Fibroblast of gingiva (primary cell): ENCODE data around the gene ACTL6B.

Experiments used
- DNase-seq: peaks from one replicate; pipeline ENCODE4 v3.0.0-alpha.2; 2011; ENCODE audit warnings: low read depth

Gene ACTL6B

GRCh38 chr7:100626530-100627237, 29.6 kb downstream of the ACTL6B start:
- DNase-seq = peak; percentile 74

DNA sequence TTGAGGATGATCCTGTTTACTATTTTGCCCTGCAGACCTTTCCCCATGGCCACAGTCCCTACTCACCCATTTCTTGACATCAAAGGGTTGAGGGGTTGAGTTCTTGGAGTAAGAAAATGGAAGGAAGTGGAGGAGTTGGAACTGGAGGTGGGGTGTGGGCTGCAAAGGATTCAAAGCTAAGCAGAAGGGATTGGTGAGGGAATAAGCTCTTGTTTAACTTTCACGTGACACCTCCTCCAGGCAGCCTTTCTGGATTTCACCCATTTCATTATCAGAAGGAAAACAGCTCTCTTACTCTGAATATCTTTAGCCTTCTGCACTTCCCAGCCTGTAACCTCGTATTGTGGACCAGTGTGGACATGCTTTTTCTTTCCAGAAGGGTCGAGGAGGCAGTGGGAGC, 30.2 kb downstream of the ACTL6B start:
- no peak for DNase-seq

GRCh38 chr7:100623951-100624824, 32.1 kb downstream of the ACTL6B start:
- DNase-seq = no peak

- no peak for DNase-seq
These were observed 34.7 kb downstream of the ACTL6B start for GRCh38 chr7:100621554-100621953.

GRCh38 chr7:100620804-100621203, 35.4 kb downstream of the ACTL6B start:
- DNase-seq = no peak

- no peak for DNase-seq
These were observed 36.0 kb downstream of the ACTL6B start for GRCh38 chr7:100620239-100620638.

- DNase-seq = no peak
These were observed 41.9 kb downstream of the ACTL6B start for GRCh38 chr7:100614308-100614861.

DNA sequence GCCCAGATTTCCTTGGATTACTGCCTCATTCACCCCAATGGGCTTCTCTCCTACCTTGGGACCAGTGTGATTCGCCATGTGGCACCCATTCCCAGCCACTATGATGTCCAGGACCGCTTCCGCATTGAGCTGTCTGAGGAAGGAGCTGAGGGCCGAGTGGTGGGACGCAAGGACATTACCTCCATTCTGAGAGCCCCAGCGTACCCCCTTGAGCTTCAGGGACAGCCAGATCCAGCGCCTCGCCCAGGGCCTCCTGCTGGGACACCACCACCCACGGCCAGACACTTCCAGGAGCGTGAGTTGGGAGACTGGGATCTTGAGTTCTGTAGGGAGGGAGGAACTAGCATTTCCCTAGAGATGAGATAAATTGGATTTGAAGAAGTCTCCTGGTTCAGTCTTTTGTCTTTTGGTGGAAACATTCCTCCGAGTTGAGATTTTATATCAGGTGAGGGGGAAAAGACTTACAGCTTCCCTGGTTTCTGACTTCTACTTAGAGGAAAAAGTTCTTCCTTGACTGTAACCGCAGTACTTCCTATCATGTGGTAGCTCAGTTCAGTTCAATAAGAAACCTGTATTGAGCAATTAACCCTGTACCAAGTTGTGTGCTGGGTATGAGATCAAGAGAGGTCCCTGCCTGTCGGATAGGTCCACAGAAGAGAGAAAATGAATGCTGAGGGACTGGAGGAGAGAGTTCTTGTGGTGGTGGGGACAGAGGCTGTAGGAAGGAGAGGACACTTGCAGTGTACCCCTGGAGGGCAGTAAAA, 42.7 kb downstream of the ACTL6B start:
- no peak for DNase-seq

DNA sequence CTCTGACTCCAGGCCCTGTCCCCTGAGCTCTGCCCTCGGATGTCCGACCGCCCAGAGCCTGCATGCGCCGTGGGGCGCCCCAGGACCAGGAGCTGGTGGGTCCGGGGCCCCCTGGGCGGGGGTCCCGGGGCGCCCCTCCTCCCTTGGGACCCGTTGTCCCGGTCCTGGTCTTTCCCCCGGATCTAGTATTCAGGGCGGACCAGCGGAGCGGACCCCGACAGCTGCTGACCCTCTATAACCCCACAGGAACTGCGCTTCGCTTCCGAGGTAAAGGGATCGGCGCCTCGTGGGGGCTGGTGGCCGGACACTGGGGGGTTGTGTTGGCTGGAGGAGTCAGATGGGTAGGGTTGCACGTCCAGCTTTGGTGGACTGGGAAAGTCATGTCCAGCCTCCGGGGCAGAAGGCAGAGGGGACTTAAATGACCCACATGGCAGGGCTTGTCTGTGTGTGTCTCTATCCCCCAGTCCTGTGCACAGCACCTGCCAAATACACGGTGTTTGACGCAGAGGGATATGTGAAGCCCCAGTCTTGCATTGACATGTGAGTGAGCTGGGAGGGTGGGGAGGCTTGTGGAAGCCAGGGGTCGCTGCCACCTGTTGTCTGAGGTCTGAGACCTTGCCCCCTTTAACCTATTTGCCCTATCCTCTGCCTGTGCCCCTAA, 43.4 kb downstream of the ACTL6B start:
- DNase-seq = no peak

DNA sequence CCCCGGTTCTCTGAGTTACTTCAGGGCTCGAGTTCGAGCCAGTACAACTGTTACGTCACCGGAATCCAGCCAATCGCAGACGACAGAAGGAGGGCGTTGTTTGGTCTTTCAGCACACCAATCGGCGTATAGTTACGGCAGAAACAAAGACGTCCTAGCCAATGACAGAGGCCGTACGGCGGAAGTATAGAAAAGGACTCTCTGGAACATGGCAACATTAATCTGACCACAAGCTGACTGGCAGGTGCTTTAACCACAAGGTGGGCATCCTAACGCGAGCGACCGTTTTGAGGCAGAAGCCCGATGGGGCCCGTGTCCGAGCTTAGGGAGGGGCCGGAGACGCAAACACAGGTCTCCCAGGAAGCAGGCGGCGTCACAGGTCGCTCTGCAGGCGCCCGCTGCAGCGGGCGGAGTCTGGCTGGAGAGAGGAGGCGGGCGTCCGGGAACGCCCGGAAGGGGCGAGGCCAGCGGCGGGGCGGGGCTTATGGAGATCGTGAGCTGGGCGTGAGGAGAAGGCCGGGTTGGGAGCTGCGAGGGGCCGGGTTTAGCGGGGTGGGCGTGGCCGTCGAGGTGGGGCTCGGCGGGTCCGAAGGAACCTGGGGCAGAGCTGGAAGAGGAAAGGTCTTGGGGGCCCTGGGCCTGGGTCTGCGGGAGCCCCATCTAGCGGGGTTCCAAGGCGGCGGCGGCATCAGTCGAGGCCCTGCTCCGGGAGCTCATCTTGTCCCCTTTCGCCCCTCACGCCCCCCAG, 44.1 kb downstream of the ACTL6B start, which contains the start of gene MOSPD3:
Gene MOSPD3, plus strand, starts transcription at position 558 of the 747 bp plus-strand sequence. CDS start 252 bp downstream, outside the sequence.
- DNase-seq = peak; percentile 99

GRCh38 chr7:100609958-100610357, 46.3 kb downstream of the ACTL6B start:
- no peak for DNase-seq

DNA sequence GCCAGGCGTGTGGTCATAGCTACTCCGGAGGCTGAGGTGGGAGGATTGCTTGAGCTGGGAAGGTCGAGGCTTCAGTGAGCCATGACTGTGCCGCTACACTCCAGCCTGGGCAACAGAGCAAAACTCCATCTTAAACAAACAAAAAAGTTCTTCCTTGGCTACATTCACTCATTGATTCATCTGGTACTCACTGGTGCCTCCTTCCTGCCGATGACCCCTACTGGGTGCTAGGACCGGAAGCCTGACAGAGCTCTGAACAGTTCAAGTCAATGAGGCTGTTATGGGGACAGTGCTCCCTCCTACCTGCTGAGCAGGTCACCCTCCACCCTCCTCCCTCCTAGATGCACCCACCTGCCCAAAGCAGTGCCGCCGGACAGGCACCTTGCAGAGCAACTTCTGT, 49.1 kb downstream of the ACTL6B start:
- no peak for DNase-seq

- no peak for DNase-seq
These were observed 49.9 kb downstream of the ACTL6B start for GRCh38 chr7:100606313-100606712.

DNA sequence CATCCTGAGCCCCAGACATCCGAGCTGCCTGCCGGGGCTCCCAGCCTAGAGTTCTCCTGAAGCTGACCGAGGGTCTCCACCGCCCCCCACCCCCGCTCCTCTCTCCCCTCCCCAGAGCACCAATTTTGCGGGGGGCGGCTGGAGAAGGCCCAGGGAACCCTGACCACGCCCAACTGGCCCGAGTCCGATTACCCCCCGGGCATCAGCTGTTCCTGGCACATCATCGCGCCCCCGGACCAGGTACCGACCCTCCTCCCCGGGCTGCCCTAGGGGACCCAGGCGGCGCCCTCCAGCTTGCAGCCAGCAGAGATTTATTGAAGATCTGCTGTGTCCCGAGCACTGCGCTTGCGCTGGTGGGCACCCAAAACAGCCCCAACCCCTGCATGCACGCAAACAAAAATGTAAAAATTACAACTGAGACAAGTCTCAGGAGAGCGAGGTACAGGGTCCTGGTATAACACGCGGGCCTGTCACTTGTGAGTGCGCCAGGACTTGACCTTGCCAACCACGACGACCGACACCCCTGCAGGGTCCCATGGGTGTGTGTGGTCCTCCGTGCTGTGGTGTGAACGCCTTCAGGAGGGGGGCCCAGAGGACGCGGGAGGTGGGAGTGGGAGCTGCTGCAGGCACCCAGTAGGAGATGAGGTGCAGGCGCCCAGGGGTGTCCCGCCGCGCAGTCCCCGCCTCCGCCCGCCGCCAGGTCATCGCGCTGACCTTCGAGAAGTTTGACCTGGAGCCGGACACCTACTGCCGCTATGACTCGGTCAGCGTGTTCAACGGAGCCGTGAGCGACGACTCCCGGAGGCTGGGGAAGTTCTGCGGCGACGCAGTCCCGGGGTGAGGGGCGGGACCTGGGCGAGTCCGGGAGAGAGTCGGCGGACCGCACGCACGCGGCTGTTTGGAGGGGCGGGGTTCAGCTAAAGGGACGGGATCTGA, 51.0 kb downstream of the ACTL6B start:
- DNase-seq = no peak

DNA sequence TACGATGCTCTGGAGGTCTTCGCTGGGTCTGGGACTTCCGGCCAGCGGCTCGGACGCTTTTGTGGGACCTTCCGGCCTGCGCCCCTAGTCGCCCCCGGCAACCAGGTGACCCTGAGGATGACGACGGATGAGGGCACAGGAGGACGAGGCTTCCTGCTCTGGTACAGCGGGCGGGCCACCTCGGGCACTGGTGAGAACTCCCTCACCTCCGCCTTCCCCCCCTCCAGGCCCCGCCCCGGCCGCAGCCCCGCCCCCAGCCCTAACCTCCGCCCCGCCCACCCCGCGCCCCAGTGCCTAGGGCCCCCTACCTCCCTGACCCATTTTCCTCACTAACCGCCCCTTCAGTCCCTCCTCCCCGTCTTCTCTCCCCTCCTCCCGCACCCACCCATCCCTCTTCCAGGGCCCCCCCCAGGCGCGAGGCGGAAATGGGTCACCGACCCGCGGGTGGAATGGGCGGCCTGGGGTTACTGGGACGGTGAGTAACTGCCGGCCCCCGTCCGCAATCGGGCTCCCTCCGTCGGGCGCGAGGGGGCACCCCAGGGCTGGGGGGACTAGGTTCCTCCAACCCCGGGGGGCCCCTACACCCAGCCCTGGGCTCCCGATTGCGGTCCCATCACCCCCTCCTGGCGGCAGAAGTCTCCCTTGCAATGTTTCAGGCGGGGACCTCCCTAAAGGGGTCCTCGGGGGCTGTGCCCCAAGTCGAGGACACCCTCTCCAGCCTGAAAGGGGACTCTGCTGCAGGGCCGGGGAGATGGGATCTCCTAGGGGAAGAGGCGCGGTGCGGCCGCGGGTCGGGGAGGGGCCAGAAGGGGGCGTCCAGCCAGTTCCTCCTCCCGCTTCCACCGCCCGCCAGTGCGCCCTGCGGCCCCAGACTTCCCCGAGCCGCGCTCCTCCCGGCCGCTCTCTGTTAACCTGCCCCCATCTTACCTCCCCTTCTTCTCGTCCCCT, 51.9 kb downstream of the ACTL6B start:
- DNase-seq = peak; percentile 51

- DNase-seq = no peak
These were observed 52.6 kb downstream of the ACTL6B start for GRCh38 chr7:100603726-100604027.

- DNase-seq = peak; percentile 88
These were observed 53.1 kb downstream of the ACTL6B start for GRCh38 chr7:100602889-100603725.

- DNase-seq = no peak
These were observed 55.6 kb downstream of the ACTL6B start for GRCh38 chr7:100600730-100601038.
